ENCODE results near the gene KCNAB2.

Gene KCNAB2

DNA sequence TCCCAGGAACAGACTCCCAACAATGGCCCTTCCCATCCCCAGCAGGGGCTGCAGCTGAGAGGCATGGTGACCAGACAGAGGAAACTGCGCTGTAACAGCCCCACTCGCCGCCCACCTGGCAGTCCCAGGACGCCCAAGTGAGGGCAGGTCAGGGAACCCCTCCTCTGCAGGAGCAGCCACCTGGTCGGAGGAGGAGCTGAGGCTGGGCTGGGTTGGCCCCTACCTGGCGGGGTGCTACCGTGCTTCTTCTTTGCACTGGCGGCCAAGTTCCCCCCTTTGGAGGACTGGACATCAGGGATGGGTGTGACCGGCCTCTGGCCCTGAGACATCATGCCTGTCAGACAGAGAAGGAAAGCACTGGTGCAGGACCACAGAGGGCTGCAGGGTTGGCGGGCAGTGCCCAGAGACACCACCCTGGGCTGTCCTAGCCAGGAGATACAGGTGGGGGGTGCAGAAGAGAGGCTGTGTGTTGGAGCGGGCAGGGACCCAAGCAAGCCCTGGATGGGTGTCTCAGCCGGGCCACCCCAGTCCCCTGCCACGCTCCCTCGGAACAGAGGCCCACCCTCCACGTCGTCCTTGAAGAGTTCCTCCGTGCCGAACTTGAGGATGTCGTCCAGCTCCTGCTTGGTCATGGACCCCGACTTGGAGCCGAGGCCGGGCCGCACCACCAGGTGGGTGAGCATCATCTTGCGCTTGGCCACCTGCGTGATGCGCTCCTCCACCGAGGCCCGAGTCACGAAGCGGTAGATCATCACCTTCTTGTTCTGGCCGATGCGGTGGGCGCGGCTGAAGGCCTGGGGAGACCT is 82.8 kb downstream of the KCNAB2 start:
- TF ChIP-seq CTCF (IDR thresholded peaks at IDR 0.05) (no peak), ZFX (IDR thresholded peaks at IDR 0.05; ENCODE audit: borderline replicate concordance) (no peak)
- H3K27ac ChIP-seq, result no peak overlapping the region

GRCh38 chr1:6129313-6129712 is 83.6 kb downstream of the KCNAB2 start:
- H3K27ac ChIP-seq, result no peak overlapping the region
- TF ChIP-seq ZFX (IDR thresholded peaks at IDR 0.05; ENCODE audit: borderline replicate concordance) (no peak), CTCF (IDR thresholded peaks at IDR 0.05) (no peak)

GRCh38 chr1:6130036-6130435 is 84.3 kb downstream of the KCNAB2 start:
- H3K27ac ChIP-seq, result no peak overlapping the region
- TF ChIP-seq CTCF (IDR thresholded peaks at IDR 0.05) (no peak), ZFX (IDR thresholded peaks at IDR 0.05; ENCODE audit: borderline replicate concordance) (no peak)

GRCh38 chr1:6130596-6130995 is 84.9 kb downstream of the KCNAB2 start:
- no peak overlapping the region for H3K27ac ChIP-seq
- TF ChIP-seq ZFX (IDR thresholded peaks at IDR 0.05; ENCODE audit: borderline replicate concordance) (no peak), CTCF (IDR thresholded peaks at IDR 0.05) (no peak)

- TF ChIP-seq CTCF (IDR thresholded peaks at IDR 0.05), result no peak
- no peak for TF ChIP-seq ZFX (IDR thresholded peaks at IDR 0.05; ENCODE audit: borderline replicate concordance)
- no peak overlapping the region for H3K27ac ChIP-seq
These were observed 85.9 kb downstream of the KCNAB2 start for GRCh38 chr1:6131561-6131960.

- H3K27ac ChIP-seq, result no peak overlapping the region
- TF ChIP-seq CTCF (IDR thresholded peaks at IDR 0.05) (no peak), ZFX (IDR thresholded peaks at IDR 0.05; ENCODE audit: borderline replicate concordance) (no peak)
These were observed 87.6 kb downstream of the KCNAB2 start for GRCh38 chr1:6133146-6133895.

- no peak overlapping the region for H3K27ac ChIP-seq
- TF ChIP-seq ZFX (IDR thresholded peaks at IDR 0.05; ENCODE audit: borderline replicate concordance) (no peak), CTCF (IDR thresholded peaks at IDR 0.05) (no peak)
These were observed 88.5 kb downstream of the KCNAB2 start for GRCh38 chr1:6134206-6134605.
